Measurements from ENCODE around the gene CHAF1B. TPM values are rescaled to one million over a fixed set of nuclear protein-coding genes. Genes with fewer than 3 reads are reported as not detected.

CHAF1B gene
- total and polyA plus RNA-seq, 2 of the 8 experiments (the other 6 are each of a cell fraction or from before 2014, with no cell fraction given), result 11.8 to 23.1 TPM

DNA sequence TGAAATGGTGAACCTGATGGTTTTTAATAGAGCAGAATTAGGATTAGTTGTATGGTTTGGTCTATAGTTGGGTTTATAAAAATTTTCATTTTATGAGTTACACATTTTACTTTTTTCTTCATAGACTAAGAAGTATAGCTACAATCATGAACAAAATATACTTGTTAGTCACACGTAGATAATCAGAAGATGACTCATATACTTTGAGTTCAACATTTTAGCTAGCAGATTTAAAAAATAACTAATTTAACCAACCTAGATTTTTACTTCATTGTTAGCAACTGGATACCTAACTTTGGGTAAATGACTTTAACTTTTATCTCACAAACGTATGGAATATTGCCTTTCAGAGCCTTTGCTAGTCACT, 37.2 kb upstream of the CHAF1B start (continued):
- TF ChIP-seq CHD7 (IDR thresholded peaks at IDR 0.05; ENCODE audit: insufficient replicate concordance, low read length) (no peak), RBBP5 (IDR thresholded peaks at IDR 0.05; ENCODE audit: borderline replicate concordance, low read depth, low read length) (no peak), HDAC6 (IDR thresholded peaks at IDR 0.05; ENCODE audit: low read depth, low read length) (no peak), MAFK (IDR thresholded peaks at IDR 0.05; ENCODE audit: low read depth, low read length) (no peak), EGR1 (IDR thresholded peaks at IDR 0.05; ENCODE audit: borderline replicate concordance, low read depth, low read length) (no peak), RFX5 (IDR thresholded peaks at IDR 0.05; ENCODE audit: borderline replicate concordance, low read depth, low read length) (no peak), PHF8 (conservative IDR thresholded peaks at IDR 0.05; ENCODE audit: low read depth, low read length) (no peak), CTBP2 (IDR thresholded peaks at IDR 0.05; ENCODE audit: borderline replicate concordance, insufficient read depth, insufficient read length, low read length) (no peak), KDM5A (IDR thresholded peaks at IDR 0.05; ENCODE audit: low read length) (no peak), CREB1 (IDR thresholded peaks at IDR 0.05) (no peak), SIRT6 (IDR thresholded peaks at IDR 0.05; ENCODE audit: low read length) (no peak), ATF3 (IDR thresholded peaks at IDR 0.05; ENCODE audit: insufficient read depth, low read depth, low read length) (no peak)

Measured in H1 (cell line).